ENCODE measurements around the gene TVP23C.

TVP23C gene

GRCh38 chr17:15465045-15465701 is 98.1 kb downstream of the TVP23C start:
- DNase-seq (ENCODE audit: low read depth in 2 of 2), result no peak

- DNase-seq (ENCODE audit: low read depth in 2 of 2), result no peak
Observed at GRCh38 chr17:15464231-15464985, 98.9 kb downstream of the TVP23C start.

- DNase-seq (ENCODE audit: low read depth in 2 of 2), result no peak
Observed at GRCh38 chr17:15462976-15463772, 100.1 kb downstream of the TVP23C start.

GRCh38 chr17:15457723-15458094 is 105.6 kb downstream of the TVP23C start:
- no peak for DNase-seq (ENCODE audit: low read depth in 2 of 2)

GRCh38 chr17:15456972-15457722 is 106.1 kb downstream of the TVP23C start:
- no peak for DNase-seq (ENCODE audit: low read depth in 2 of 2)

- no peak for DNase-seq (ENCODE audit: low read depth in 2 of 2)
Observed at GRCh38 chr17:15456496-15456895, 106.8 kb downstream of the TVP23C start.

GRCh38 chr17:15454346-15454745 is 108.9 kb downstream of the TVP23C start:
- DNase-seq (ENCODE audit: low read depth in 2 of 2), result no peak

- no peak for DNase-seq (ENCODE audit: low read depth in 2 of 2)
Observed at GRCh38 chr17:15453782-15454181, 109.5 kb downstream of the TVP23C start.

GRCh38 chr17:15453246-15453645 is 110.0 kb downstream of the TVP23C start:
- DNase-seq (ENCODE audit: low read depth in 2 of 2), result no peak

- DNase-seq (ENCODE audit: low read depth in 2 of 2), result no peak
Observed at GRCh38 chr17:15452746-15453145, 110.5 kb downstream of the TVP23C start.
